NCI-H2196 (cell line): Measurements from ENCODE around the gene CASR.
"Not testable (repeated sequence)": the region's sequence is repeated elsewhere in the genome, so short reads cannot be mapped to it uniquely, and the experiment has no call there.

ENCODE experiments used
- DNase-seq: peaks from one replicate; lab custom pipeline; 2025; ENCODE audit not compliant: unreplicated experiment; lab: John Stamatoyannopoulos, UW

CASR gene, protein sequence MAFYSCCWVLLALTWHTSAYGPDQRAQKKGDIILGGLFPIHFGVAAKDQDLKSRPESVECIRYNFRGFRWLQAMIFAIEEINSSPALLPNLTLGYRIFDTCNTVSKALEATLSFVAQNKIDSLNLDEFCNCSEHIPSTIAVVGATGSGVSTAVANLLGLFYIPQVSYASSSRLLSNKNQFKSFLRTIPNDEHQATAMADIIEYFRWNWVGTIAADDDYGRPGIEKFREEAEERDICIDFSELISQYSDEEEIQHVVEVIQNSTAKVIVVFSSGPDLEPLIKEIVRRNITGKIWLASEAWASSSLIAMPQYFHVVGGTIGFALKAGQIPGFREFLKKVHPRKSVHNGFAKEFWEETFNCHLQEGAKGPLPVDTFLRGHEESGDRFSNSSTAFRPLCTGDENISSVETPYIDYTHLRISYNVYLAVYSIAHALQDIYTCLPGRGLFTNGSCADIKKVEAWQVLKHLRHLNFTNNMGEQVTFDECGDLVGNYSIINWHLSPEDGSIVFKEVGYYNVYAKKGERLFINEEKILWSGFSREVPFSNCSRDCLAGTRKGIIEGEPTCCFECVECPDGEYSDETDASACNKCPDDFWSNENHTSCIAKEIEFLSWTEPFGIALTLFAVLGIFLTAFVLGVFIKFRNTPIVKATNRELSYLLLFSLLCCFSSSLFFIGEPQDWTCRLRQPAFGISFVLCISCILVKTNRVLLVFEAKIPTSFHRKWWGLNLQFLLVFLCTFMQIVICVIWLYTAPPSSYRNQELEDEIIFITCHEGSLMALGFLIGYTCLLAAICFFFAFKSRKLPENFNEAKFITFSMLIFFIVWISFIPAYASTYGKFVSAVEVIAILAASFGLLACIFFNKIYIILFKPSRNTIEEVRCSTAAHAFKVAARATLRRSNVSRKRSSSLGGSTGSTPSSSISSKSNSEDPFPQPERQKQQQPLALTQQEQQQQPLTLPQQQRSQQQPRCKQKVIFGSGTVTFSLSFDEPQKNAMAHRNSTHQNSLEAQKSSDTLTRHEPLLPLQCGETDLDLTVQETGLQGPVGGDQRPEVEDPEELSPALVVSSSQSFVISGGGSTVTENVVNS

DNA sequence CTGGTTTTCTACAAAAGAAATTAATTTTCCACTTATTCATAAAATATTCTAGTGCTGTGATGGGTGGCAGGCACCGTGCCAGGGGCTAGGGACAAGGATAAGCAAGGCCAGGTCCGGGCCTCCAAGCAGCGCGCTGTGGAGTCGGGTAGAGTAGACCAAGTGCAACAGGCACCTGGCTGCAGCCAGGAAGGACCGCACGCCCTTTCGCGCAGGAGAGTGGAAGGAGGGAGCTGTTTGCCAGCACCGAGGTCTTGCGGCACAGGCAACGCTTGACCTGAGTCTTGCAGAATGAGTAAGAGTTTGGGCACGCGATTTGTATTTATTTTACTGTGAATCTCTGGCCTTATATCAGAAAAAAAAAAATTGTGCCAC is at the start of gene CASR:
TSS of gene CASR (plus strand) at position 148 of the 372 bp plus-strand sequence. CDS start 70,522 bp downstream, outside the sequence.
- DNase-seq = no peak

DNA sequence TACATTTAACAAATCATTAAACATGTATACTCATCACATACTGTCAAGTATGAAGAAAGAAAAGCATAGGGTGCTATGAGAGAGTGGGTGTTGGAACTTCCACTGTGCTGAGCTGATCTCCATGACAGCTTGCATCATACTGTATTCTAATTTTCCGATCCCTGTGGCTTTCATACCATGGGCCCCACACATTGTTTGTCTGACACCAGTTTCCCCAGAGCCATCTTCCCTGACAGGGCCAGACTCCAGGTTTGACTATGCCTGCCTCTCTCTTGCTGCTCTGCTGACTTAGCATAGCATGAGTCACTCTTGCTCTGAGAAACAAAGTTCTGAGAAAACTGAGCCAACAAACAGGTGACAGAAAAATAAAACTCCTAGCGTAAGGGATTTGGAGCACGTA is 37.0 kb upstream of the CASR start:
- no peak for DNase-seq

DNA sequence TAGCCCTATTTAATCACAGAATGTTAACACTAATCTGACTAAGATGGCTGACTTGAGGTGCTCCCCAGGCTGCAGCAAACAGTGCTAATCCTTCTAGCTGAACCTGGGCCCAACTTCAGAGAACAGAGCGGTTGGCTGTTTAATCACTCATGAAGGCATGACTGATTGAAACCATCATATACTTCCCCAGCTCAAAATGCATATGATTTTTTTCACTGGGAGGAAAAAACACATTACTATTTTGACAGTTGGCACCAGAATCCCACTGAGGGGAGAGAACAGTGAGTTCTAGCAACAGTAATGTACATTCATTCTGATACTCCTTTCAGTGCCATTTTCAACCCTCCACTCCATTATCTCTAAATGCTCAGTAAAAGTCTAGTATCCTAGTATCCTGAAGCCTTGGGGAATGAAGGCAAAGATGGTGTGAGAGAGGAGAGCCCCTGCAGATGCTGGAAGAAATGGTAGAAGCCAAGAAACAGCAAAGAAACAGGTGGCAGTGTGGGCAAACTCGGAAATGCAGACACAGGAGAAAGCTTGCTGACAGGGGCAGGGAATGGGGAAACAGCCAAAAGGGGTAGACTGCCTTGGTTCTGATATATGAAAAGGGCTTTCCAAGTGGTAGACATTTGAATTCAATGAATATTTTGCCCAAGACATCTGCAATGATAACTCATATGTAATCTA is 34.4 kb upstream of the CASR start:
- DNase-seq = no peak

DNA sequence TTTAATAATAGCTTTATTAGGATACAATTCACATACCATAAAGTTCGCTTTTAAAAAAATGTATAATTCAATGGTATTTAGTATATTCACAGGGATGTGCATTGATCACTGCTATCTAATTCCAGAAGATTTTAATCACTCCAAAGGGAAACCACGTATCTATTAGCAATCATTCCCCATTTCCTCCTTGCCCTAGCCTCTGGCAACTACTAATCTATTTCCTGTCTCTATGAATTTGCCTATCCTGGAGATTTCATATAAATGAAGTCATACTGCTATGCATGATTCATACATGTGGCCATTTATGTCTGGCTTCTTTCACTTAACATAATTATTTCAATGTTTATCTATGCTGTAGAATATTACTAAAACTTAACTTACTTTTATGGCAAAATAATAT is 32.0 kb upstream of the CASR start:
- no peak for DNase-seq

DNA sequence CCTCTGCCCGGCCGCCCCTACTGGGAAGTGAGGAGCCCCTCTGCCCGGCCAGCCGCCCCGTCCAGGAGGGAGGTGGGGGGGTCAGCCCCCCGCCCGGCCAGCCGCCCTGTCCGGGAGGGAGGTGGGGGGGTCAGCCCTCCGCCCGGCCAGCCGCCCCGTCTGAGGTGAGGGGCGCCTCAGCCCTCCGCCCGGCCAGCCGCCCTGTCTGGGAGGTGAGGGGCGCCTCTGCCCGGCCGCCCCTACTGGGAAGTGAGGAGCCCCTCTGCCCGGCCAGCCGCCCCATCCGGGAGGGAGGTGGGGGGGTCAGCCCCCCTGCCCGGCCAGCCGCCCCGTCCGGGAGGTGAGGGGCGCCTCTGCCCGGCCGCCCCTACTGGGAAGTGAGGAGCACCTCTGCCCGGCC is 18.5 kb upstream of the CASR start:
- DNase-seq = not testable (repeated sequence)

DNA sequence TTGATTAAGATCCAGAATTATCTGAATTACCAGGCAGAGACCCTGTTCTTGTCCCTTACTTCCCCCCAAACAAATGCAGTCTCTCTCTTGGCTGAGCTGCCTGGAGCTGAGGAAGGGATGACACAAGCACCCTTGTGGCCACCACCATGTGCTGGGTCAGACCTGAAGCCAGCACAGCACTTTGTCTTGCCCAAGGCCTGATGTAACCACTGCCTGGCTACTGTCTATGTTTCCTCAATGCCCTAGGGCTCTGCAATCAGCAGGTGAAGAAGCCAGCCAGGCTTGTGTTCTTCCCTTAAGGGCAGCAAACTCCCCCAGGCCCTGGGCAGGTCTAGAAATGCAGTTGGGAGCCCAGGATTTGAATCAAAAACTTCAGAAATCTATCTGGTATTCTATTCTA is 15.8 kb upstream of the CASR start:
- DNase-seq = no peak

DNA sequence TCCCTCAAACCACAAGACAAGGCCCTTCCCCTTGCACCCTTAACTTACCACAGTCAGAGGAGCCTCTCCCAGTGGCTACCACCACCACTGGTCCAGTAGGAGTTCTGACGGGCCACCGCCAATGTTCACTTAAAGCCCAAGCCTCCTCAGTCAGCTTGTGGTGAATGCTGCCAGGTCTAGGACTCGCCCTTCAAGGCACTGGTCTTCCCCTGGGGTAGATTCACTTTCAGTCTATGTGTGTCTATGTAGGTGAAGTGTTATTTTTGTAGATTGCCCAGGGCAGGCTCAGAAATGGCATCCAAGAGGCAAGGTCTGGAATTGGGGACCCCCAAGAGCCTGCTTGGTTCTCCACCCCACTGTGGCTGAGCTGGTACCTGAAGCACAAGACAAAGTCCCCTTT is 15.4 kb upstream of the CASR start:
- no peak for DNase-seq

DNA sequence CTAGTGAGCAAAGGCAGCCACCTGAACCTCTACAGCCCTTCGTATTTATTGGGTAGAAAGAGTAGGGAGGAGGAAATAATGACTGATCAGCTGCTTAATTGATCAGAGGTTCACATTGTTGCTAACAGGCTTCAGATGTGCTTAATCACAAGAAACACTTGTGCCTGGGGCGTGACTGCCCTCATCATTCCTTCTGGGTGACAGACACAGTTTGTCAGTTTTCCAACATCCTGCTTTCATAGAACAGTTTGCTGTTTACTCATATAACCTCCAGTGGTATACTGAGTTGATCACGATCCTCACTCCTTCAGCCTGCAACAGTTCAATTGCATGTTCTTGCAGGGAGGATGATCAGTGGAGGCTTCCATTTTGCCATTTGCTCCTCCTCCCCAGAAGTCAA is 13.6 kb upstream of the CASR start:
- DNase-seq = no peak

DNA sequence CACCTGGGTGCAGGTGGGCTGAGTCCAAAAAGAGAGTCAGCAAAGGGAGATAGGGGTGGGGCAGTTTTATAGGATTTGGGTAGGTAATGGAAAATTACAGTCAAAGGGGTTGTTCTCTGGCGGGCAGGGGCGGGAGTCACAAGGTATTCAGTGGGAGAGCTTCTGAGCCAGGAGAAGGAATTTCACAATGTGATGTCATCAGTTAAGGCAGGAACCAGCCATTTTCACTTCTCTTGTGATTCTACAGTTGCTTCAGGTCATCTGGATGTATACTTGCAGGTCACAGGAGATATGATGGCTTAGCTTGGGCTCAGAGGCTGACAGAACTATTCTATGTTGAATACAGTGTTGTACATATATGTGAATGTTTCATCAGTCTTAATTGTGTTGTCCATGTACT is 12.1 kb upstream of the CASR start:
- DNase-seq = not testable (repeated sequence)

DNA sequence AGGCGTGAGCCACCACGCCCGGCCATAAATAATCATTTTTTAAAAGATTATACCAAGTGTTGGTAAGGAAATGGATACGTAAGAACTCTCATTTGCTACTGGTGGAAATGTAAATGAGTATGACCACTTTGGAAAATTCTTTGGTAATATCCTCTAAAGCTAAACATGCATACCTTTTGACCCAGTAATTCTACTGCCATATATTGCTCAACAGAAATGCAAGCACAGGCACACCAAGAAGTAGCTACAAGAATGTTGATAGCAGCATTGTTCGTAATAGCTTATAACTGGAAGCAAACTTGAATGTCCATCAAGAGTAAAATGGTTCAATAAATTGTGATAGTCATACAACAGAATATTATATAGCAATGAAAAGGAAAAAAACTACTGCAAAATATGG is 4.8 kb upstream of the CASR start:
- DNase-seq = no peak

DNA sequence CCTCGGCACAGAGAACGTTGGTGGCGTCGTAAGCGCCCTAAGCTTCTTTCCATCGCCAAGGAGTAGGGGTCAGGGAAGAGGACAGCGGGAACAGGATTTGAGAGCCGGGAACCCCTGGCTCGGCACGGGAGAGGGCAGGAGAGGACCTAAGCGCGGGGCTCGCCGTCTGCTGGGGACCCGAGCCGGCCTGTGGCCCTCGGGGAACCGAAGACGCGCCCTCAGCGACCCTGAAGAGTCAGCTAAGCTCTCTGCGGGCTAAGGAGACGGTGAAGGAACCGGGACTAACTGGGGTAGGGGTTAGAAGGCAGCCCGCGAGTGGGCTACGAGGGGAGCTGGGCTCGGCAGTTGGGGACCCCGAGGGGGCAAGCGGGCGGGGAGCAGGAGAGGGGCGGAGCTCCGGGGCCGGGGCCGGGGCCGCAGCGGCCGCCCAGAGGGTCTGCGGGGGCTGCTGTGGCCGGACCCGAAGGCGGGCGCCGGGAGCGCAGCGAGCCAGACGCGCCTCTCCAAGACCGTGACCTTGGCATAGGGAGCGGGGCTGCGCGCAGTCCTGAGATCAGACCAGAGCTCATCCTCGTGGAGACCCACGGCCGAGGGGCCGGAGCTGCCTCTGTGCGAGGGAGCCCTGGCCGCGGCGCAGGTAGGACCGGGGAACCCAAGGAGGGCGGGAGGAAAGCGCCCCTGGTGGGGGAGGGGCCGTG is 574 bp downstream of the CASR start:
- no peak for DNase-seq

DNA sequence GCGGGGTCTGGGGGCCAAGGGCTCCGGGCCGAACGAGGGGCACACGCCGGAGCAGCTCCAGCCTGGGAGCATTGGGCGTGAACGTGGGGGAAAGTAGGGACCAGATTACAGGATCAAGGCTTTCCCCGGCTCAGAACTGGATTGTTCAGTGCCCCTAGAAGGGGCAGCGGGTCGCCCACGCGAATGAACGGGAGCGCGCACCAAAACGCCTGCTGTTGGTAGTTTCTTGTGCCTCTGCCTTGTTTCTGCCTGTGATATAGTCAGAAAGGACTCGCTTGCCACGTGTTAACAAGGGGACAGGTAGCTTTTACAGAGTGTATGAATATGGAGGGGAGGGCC is 1.1 kb downstream of the CASR start:
- no peak for DNase-seq

DNA sequence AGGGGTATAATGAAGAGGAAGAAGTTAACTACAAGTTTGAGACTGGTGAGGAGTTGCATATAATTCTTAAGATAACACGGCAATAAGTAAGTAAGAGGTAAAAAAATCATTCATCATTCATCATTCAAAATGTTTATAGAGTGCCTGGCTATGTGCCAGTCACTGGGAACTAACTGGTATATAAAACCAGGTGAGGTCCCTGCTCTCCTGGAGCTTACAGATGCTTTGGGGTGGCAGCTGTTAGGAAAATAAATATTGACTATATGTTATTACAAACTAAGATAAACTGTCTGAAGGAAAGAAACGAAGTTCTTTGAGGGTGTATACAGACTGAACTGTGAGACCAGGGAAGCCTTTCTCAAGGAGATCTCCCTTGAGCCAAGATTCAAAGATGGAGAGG is 2.9 kb downstream of the CASR start:
- DNase-seq = no peak

DNA sequence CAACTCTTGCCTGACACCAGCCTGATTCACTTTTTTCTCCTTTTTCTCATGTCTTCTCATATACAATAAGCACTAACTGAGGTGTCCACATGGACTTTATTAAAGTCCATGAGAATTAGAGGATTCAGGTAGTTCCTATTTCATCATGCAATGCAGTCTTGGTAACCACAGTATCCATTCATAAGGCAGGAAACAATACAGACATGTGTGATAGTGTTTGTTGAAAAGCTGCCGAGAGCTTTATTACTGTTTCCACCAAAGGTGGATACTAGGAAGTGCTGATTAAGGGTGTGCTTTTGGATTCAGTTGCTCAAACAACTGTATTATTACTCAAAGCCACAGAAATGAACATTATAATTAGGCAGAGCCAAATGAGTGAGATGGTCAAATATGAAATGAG is 5.3 kb downstream of the CASR start:
- no peak for DNase-seq

DNA sequence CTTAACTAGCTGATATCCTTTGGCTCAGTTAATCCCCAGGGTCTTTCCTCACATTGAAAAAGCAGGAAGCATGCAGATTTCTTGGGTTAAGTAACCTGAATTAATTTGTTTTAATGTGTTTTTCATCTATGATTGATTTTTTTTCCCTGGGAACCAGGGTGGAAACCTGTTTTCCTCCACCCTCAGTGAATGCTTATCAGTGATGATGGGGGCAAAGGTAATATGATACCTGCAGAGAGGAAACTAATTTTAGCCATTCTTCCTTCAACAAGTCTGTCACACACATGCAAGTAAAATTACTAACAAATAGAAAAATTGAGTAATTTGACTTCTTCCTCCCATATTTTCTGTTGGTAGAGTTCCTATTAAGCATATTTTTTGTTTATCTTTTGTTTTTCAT is 5.9 kb downstream of the CASR start:
- DNase-seq = no peak

DNA sequence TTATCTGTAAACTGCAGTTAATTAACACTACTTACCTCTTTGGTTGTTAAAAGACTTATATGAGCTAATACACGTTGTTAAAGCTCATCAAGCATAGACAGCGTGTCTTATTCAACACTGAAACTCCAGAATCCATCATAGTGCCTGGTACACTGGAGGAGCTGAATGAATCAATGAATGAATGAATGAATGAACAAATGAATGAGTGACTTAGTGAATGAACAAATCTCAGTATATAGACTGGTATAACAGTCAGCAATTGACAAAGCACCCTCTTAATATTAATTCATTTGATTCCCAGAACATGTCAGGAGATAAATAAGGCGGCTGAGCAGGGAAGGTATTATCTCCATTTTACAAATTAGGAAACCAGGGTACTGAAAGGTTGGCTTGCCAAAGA is 7.1 kb downstream of the CASR start:
- no peak for DNase-seq

DNA sequence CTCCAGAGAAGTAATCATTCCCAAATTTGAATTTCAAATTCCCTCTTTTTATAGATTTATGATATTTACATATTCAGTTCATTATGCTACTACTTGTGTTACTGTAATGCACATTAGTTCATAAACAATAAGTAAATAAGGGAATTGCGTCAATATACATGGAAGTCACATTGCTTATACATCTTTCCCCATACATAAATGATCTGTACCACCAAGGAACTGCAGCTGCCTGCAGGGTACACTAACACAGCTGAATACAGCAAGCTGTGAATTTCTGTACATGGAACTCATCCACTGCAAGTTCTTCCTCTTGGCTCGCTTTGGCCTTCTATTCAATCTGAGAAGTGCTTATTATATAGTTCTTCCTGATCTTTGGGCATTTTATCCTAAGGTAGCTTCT is 15.5 kb downstream of the CASR start:
- no peak for DNase-seq

DNA sequence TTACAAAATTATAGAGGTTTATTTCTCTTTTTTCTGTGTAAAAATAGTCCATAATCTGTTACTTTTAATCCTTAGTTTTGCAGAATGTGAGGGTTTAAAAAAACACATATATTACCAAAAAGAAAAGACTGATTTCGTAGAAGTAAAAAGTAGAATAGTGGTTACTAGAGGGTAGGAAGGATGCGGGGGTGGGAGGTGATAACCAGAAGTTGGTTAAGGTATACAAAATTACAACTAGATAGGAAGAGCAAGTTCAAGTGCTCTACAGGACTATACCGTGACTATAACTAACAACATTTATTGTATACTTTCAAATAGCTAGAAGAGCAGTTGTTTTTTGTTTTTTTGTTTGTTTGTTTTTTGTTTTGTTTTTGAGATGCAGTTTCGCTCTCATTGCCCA is 16.1 kb downstream of the CASR start:
- no peak for DNase-seq

DNA sequence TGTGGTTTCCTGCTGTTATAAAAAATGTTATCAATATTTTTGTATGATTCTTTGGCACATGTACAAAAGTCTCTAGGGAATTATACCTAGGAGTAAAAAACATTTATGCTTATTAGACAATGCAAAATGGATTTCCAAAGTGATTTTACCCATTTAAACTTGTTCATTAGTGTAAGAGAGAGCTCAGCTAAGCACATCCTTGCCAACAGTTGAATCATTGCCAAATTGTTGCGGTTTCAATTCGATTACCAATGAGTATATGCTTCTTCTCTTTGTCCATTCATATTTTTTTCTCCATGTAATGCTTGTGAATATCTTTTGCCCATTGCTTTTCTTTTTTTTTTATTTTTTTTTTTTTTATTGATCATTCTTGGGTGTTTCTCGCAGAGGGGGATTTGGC is 17.2 kb downstream of the CASR start:
- DNase-seq = peak; percentile 18

DNA sequence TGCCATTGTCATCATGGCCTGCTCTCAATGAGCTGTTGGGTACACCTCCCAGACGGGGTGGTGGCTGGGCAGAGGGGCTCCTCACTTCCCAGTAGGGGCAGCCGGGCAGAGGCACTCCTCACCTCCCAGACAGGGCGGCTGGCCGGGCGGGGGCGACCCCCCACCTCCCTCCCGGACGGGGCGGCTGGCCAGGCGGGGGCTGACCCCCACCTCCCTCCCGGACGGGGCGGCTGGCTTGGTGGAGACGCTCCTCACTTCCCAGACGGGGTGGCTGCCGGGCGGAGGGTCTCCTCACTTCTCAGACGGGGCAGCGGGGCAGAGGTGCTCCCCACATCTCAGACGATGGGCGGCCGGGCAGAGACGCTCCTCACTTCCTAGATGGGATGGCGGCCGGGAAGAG is 18.0 kb downstream of the CASR start:
- DNase-seq = not testable (repeated sequence)

DNA sequence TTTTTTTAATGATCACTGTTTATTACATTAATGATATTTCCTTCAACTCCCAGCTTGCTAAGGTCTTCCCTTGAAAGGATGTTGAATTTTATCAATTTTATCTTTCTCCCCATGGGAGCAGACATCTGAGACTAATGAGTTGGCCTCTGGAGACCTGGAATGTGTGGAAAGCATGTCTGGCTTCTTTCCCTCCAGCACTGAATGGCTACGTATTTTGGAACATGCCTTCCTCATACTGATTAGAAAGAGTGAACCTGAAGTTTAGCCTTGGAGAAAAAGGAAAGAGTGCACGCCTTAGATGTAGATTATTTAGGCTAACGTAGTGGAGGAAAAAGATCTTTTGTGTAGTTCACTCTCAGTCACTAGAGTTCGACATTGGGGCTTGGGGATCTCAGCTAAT is 25.1 kb downstream of the CASR start:
- DNase-seq = no peak
